Panc1 (cell line): Measurements from ENCODE around the gene ICAM4.

Experiments
- POLR2AphosphoS5 ChIP-seq: IDR thresholded peaks from 2 replicates; pipeline ENCODE4 v1.6.1; 2012; ENCODE audit warnings: mild to moderate bottlenecking, low read depth, low read length, moderate library complexity
- SIN3A ChIP-seq: IDR thresholded peaks from 2 replicates; pipeline ENCODE4 v1.6.1; 2012; ENCODE audit warnings: low read depth, mild to moderate bottlenecking, low read length, moderate library complexity, borderline replicate concordance; ENCODE audit not compliant: insufficient read depth
- TCF7L2 ChIP-seq: IDR thresholded peaks from 2 replicates; pipeline ENCODE4 v1.6.1; 2011; ENCODE audit warnings: mild to moderate bottlenecking, low read depth, low read length, inconsistent platforms
- TF ChIP-seq, protein P1 (sequence below), 2 experiments: IDR thresholded peaks; 2 replicates each; pipeline ENCODE4 v1.6.1; 2011 to 2012; ENCODE audit warnings: low read depth in 2 of 2, control low read depth in 1 of 2, low read length in 1 of 2, mild to moderate bottlenecking in 1 of 2, moderate library complexity in 1 of 2; ENCODE audit not compliant: insufficient read depth in 1 of 2
- TF ChIP-seq, protein P2 (sequence below): fragments of 450-650 bp; IDR thresholded peaks from 2 replicates; pipeline ENCODE4 v1.5.1; 2017; ENCODE audit warnings: mild to moderate bottlenecking

DNA sequence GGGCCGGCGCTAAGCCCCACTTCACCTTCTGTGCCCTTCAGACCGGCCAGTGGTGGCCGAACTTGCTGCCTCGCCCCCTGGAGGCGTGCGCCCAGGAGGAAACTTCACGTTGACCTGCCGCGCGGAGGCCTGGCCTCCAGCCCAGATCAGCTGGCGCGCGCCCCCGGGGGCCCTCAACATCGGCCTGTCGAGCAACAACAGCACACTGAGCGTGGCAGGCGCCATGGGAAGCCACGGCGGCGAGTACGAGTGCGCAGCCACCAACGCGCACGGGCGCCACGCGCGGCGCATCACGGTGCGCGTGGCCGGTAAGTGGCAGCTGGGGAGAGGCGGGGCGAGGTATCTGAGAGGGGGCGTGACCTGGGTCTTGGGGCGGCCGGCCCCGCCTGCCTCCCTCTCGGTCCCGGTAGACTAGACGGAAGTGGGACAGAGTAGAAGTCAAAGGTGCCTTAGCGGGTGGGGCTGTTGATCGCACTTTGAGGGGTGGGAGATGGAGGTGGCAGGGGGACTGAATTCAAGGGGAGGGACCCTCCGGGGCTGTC is 8.6 kb downstream of the ICAM4 start:
- TF ChIP-seq, protein P1, sequence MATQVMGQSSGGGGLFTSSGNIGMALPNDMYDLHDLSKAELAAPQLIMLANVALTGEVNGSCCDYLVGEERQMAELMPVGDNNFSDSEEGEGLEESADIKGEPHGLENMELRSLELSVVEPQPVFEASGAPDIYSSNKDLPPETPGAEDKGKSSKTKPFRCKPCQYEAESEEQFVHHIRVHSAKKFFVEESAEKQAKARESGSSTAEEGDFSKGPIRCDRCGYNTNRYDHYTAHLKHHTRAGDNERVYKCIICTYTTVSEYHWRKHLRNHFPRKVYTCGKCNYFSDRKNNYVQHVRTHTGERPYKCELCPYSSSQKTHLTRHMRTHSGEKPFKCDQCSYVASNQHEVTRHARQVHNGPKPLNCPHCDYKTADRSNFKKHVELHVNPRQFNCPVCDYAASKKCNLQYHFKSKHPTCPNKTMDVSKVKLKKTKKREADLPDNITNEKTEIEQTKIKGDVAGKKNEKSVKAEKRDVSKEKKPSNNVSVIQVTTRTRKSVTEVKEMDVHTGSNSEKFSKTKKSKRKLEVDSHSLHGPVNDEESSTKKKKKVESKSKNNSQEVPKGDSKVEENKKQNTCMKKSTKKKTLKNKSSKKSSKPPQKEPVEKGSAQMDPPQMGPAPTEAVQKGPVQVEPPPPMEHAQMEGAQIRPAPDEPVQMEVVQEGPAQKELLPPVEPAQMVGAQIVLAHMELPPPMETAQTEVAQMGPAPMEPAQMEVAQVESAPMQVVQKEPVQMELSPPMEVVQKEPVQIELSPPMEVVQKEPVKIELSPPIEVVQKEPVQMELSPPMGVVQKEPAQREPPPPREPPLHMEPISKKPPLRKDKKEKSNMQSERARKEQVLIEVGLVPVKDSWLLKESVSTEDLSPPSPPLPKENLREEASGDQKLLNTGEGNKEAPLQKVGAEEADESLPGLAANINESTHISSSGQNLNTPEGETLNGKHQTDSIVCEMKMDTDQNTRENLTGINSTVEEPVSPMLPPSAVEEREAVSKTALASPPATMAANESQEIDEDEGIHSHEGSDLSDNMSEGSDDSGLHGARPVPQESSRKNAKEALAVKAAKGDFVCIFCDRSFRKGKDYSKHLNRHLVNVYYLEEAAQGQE (IDR thresholded peaks at IDR 0.05; ENCODE audit: insufficient read depth in 1 of 2, low read depth in 2 of 2, low read length in 1 of 2): no peak
- TF ChIP-seq, protein P2, sequence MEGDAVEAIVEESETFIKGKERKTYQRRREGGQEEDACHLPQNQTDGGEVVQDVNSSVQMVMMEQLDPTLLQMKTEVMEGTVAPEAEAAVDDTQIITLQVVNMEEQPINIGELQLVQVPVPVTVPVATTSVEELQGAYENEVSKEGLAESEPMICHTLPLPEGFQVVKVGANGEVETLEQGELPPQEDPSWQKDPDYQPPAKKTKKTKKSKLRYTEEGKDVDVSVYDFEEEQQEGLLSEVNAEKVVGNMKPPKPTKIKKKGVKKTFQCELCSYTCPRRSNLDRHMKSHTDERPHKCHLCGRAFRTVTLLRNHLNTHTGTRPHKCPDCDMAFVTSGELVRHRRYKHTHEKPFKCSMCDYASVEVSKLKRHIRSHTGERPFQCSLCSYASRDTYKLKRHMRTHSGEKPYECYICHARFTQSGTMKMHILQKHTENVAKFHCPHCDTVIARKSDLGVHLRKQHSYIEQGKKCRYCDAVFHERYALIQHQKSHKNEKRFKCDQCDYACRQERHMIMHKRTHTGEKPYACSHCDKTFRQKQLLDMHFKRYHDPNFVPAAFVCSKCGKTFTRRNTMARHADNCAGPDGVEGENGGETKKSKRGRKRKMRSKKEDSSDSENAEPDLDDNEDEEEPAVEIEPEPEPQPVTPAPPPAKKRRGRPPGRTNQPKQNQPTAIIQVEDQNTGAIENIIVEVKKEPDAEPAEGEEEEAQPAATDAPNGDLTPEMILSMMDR: no peak
- TF ChIP-seq TCF7L2: no peak
- TF ChIP-seq POLR2AphosphoS5: no peak
- TF ChIP-seq SIN3A: no peak
